ENCODE data around the gene NTSR1. TPM values are rescaled to one million over a fixed set of nuclear protein-coding genes. Genes with fewer than 3 reads are reported as not detected.

NTSR1 gene
- total and polyA plus RNA-seq, 2 donors (not counting 1 experiment from before 2014, with no cell fraction given) = not detected

- CTCF ChIA-PET = no interaction called here
- Histone ChIP-seq H3K79me2 (ENCODE audit: control insufficient read depth, insufficient read depth, low read length) (no peaks in the 10 kb centered on the region), H3K9ac (ENCODE audit: low read length) (no peak overlapping the region), H3K36me3 (replicated peaks in 1 of 2; ENCODE audit: control extremely low read depth in 1 of 2, control insufficient read depth in 1 of 2, extremely low read depth in 1 of 2, insufficient read depth in 2 of 2, low read length in 1 of 2) (no peaks in the 10 kb centered on the region), H3K27me3 (replicated peaks in 1 of 4; ENCODE audit: control extremely low read depth in 1 of 4, control insufficient read depth in 3 of 4, insufficient read depth in 4 of 4, low read length in 3 of 4) (no peaks in the 10 kb centered on the region), H3K4me1 (ENCODE audit: control insufficient read depth in 2 of 2, insufficient read depth in 2 of 2, low read length in 2 of 2) (no peaks in the 10 kb centered on the region), H2AFZ (ENCODE audit: insufficient read depth, low read depth, low read length, poor library complexity, severe bottlenecking) (no peak overlapping the region), H3K4me2 (replicated peaks; ENCODE audit: low read depth, low read length, poor library complexity, severe bottlenecking) (no peak overlapping the region), H3K9me3 (ENCODE audit: control extremely low read depth in 1 of 3, control insufficient read depth in 2 of 3, insufficient read depth in 1 of 3, low read length in 2 of 3) (peaks cover 0 to 3% (median 0%) of the 10 kb centered on the region in 3 donors), H4K20me1 (ENCODE audit: control insufficient read depth, insufficient read depth, low read length, poor library complexity, severe bottlenecking) (no peaks in the 10 kb centered on the region), H3K27ac (ENCODE audit: low read length in 2 of 2) (no peak overlapping the region), H3K4me3 (ENCODE audit: control extremely low read depth in 1 of 5, extremely low read depth in 1 of 5, insufficient read depth in 1 of 5, low read depth in 2 of 5, low read length in 4 of 5) (no peak overlapping the region)
- no peak for ATAC-seq (ENCODE audit: low read depth)
- Mint-ChIP-seq H3K27ac (no peak overlapping the region), H3K4me3 (no peak overlapping the region), H3K27me3 (peaks cover 7% of the 10 kb centered on the region), H3K9me3 (ENCODE audit: insufficient read depth) (no peaks in the 10 kb centered on the region), H3K4me1 (no peaks in the 10 kb centered on the region)
- 89% methylated on average over 4 of the region's 4 CpGs for WGBS (ENCODE audit: insufficient coverage)
- no peak for DNase-seq
- POLR2A ChIA-PET = no interaction called here
- no peak for TF ChIP-seq CTCF (IDR thresholded peaks at IDR 0.05)
- no peak for TF ChIP-seq EZH2 (IDR thresholded peaks at IDR 0.05; ENCODE audit: borderline replicate concordance, insufficient read depth, low read depth, low read length, poor library complexity, severe bottlenecking)
- intact Hi-C loops (cut with micrococcal nuclease) = no loop called here
Measured at GRCh38 chr20:62763404-62763803, 54.8 kb downstream of the NTSR1 start.

GRCh38 chr20:62764156-62764935, 55.7 kb downstream of the NTSR1 start:
- no peak for DNase-seq
- no peak overlapping the region for H3K27ac ChIP-seq (ENCODE audit: low read length in 2 of 2)
- Mint-ChIP-seq H3K27me3 (peaks cover 6% of the 10 kb centered on the region), H3K9me3 (ENCODE audit: insufficient read depth) (no peaks in the 10 kb centered on the region), H3K27ac (no peak overlapping the region), H3K4me1 (no peaks in the 10 kb centered on the region), H3K4me3 (no peak overlapping the region)
- H3K4me3 ChIP-seq (ENCODE audit: control extremely low read depth in 1 of 5, extremely low read depth in 1 of 5, insufficient read depth in 1 of 5, low read depth in 2 of 5, low read length in 4 of 5) = no peak overlapping the region
- no peaks in the 10 kb centered on the region for H3K36me3 ChIP-seq (replicated peaks in 1 of 2; ENCODE audit: control extremely low read depth in 1 of 2, control insufficient read depth in 1 of 2, extremely low read depth in 1 of 2, insufficient read depth in 2 of 2, low read length in 1 of 2)
- ChIA-PET POLR2A (interaction anchor here (1.0 kb wide), 1 partner anchor 30 kb away, joined by 3 read pairs; no protein-coding TSS in a partner anchor), CTCF (interaction anchor here (1.4 kb wide), 1 partner anchor 265 kb away, joined by 3 read pairs; no protein-coding TSS in a partner anchor)
- peaks cover 0 to 5% (median 0%) of the 10 kb centered on the region in 3 donors for H3K9me3 ChIP-seq (ENCODE audit: control extremely low read depth in 1 of 3, control insufficient read depth in 2 of 3, insufficient read depth in 1 of 3, low read length in 2 of 3)
- no peaks in the 10 kb centered on the region for H4K20me1 ChIP-seq (ENCODE audit: control insufficient read depth, insufficient read depth, low read length, poor library complexity, severe bottlenecking)
- no peaks in the 10 kb centered on the region for H3K27me3 ChIP-seq (replicated peaks in 1 of 4; ENCODE audit: control extremely low read depth in 1 of 4, control insufficient read depth in 3 of 4, insufficient read depth in 4 of 4, low read length in 3 of 4)
- no peak for ATAC-seq (ENCODE audit: low read depth)
- TF ChIP-seq EZH2 (IDR thresholded peaks at IDR 0.05; ENCODE audit: borderline replicate concordance, insufficient read depth, low read depth, low read length, poor library complexity, severe bottlenecking) = no peak
- TF ChIP-seq CTCF (IDR thresholded peaks at IDR 0.05) = no peak
- no peak overlapping the region for H2AFZ ChIP-seq (ENCODE audit: insufficient read depth, low read depth, low read length, poor library complexity, severe bottlenecking)
- no peaks in the 10 kb centered on the region for H3K79me2 ChIP-seq (ENCODE audit: control insufficient read depth, insufficient read depth, low read length)
- intact Hi-C loops (cut with micrococcal nuclease) = no loop called here
- 91% methylated on average over 23 of the region's 26 CpGs for WGBS (ENCODE audit: insufficient coverage)
- H3K9ac ChIP-seq (ENCODE audit: low read length) = no peak overlapping the region
- H3K4me2 ChIP-seq (replicated peaks; ENCODE audit: low read depth, low read length, poor library complexity, severe bottlenecking) = no peak overlapping the region
- no peaks in the 10 kb centered on the region for H3K4me1 ChIP-seq (ENCODE audit: control insufficient read depth in 2 of 2, insufficient read depth in 2 of 2, low read length in 2 of 2)

Data from B cell (primary cell).